Keratinocyte (primary cell): ENCODE results near the gene AGAP1.

Source experiments
- CTCF ChIP-seq, 3 experiments: IDR thresholded peaks in 1 of 3; conservative IDR thresholded peaks in 1 of 3; optimal IDR thresholded peaks in 1 of 3; 2 replicates in 2 of 3; 3 replicates in 1 of 3; pipeline versions ENCODE3 to v1.5.1; 2011; ENCODE audit warnings: low read length in 3 of 3, mild to moderate bottlenecking in 3 of 3, moderate library complexity in 2 of 3, control low read depth in 1 of 3, inconsistent platforms in 1 of 3; ENCODE audit not compliant: insufficient read depth in 2 of 3; ENCODE audit errors: extremely low read depth in 1 of 3
- EZH2 ChIP-seq: IDR thresholded peaks from one replicate; pipeline ENCODE4 v1.6.1; 2012; ENCODE audit warnings: inconsistent platforms, mild to moderate bottlenecking, low read length, moderate library complexity

GRCh38 chr2:236036045-236036444, 542.2 kb downstream of the AGAP1 start:
- TF ChIP-seq CTCF (optimal IDR thresholded peaks at IDR 0.05 in 1 of 3, IDR thresholded peaks at IDR 0.05 in 1 of 3, conservative IDR thresholded peaks at IDR 0.05 in 1 of 3; ENCODE audit: extremely low read depth in 1 of 3, insufficient read depth in 2 of 3, low read length in 3 of 3) (no peak), EZH2 (no peak)
